GM19193 (cell line): ENCODE measurements around the gene MYO5C.

Source experiments
- POLR2A ChIP-seq: IDR thresholded peaks from 4 replicates; pipeline ENCODE4 v1.6.1; 2011; ENCODE audit not compliant: insufficient read depth, insufficient read length; ENCODE audit errors: extremely low read depth

MYO5C gene

DNA sequence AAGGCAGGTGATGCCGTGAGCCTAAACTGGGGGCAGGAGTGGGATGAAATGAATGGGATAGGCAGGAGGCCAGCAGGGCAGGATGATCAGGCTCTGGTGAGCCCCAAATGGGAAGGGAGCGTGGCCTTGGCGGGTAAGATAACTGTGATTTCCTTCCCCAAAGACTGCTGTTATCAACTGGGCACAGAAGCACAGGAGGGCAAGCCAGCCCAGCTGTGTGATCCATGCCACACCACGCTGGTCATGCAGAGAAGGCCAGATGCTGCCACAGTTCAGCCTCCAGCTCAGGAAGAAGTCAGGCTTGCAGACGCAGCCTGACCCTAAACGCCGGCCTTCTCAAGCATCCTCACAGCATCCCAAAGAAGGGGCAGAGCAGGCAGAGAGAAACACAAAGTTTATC is 52.3 kb downstream of the MYO5C start:
- no peak for TF ChIP-seq POLR2A

GRCh38 chr15:52241489-52241888 is 54.1 kb downstream of the MYO5C start:
- no peak for TF ChIP-seq POLR2A

DNA sequence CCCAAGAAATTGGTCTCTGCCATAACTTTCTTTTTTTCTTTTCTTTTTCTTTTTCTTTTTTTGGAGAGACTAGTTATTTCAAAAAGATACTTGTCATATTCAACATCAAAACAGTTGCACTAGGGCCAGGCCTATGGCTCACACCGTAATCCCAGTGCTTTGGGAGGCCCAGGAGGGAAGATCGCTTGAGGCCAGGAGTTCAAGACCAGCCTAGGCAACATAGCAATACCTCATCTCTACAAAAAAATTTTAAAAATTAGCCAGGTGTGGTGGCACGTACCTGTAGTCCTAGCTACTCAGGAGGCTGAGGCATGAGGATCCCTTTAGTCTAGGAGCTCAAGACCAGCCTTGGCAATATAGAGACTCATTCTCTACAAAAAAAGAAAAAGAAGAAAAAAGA is 55.4 kb downstream of the MYO5C start:
- no peak for TF ChIP-seq POLR2A

GRCh38 chr15:52238149-52238548 is 57.5 kb downstream of the MYO5C start:
- TF ChIP-seq POLR2A: no peak

DNA sequence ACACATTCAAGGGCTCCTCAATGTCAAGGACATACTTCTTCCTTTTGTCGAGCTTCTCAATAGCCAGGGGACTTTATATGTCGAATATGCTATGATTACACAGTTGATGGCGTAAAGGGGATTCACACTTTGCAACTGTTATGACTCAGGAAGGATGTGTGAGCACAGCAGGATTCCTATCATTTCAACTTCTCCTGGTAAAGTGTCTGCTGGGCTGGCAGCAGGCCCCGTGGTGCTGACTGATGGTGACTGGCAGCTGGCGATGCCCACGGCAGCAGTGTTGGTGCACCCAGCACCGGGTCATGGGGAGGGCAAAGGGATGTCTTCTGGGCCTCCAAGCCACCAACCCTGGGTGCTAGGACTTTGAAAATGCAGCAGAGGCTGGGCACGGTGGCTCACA is 59.6 kb downstream of the MYO5C start:
- TF ChIP-seq POLR2A: no peak

- TF ChIP-seq POLR2A: no peak
These were observed 60.7 kb downstream of the MYO5C start for GRCh38 chr15:52234596-52235541.

DNA sequence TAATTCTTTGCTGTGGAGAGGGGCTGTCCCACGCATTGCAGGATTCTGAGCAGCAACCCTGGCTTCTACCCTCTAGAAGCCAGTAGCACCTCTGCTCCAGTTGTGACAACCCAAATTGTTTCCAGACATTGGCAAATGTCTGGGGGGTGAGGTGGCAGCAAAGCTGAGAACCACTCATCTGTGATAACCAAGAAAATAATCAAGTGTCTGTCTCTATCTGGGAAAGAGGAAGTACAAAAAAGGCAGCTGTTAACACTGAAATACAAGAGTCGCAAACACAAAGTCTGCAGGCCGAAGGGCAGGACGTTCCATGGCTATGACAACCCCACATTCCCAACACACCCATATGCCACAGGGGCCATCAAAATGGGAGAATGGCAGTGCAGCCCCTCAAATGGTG is 62.2 kb downstream of the MYO5C start:
- peak; percentile 17 for TF ChIP-seq POLR2A

- TF ChIP-seq POLR2A: no peak
These were observed 63.3 kb downstream of the MYO5C start for GRCh38 chr15:52232327-52232726.

DNA sequence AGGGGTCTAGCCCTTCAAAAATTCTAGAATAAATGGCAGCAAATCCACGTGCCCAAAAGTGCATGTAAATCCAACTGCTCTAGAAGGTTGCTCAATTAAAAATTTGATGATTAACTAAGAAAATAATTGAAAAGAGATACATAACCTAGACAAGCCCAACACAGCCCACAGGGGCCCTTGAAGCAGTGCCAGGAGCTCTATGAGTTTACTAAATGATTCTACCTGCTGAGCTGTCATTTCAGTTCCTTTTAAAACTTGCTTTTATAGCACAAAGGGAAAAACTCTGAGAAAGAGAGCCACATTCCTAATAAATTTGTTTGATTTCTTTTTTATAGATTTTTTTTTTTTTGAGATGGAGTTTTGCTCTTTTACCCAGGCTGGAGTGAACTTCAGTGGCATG is 65.5 kb downstream of the MYO5C start:
- TF ChIP-seq POLR2A: no peak

- no peak for TF ChIP-seq POLR2A
These were observed 66.7 kb downstream of the MYO5C start for GRCh38 chr15:52228921-52229320.

GRCh38 chr15:52227456-52227855 is 68.1 kb downstream of the MYO5C start:
- TF ChIP-seq POLR2A: no peak

GRCh38 chr15:52225230-52225629 is 70.4 kb downstream of the MYO5C start:
- TF ChIP-seq POLR2A: no peak

DNA sequence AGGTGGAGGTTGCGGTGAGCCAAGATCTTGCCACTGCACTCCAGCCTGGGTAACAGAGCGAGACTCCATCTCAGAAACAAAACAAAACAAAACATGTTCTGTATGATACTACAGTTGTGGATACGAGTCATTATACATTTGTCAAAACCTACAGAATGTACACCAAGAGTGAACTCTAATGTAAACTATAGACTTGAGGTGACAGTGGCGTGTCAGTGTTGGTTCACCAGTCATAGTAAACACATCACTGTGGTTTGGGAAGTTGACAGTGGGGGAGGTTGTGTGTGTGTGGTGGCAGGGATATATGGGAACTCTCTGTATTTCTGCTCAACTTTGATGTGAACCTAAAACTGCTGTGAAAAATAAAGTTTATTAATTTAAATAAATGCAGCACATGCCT is 71.4 kb downstream of the MYO5C start:
- TF ChIP-seq POLR2A: no peak

DNA sequence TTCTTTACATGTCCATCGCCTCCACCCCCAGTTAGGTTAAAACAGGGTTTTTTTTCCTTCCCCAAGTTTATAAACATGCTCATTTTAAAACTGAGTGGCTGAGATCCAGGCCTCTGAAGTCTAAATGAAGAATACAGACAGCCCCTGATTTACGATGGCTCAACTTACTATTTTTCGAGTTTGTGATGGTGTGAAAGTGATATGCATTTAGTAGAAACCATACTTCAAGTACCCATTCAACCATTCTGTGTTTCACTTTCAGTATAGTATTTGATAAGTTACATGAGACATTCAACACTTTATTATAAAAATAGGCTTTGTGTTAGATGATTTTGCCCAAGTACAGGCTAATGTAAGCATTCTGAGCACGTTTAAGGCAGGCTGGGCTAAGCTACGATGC is 73.9 kb downstream of the MYO5C start:
- TF ChIP-seq POLR2A: no peak

GRCh38 chr15:52220937-52221660 is 74.5 kb downstream of the MYO5C start:
- peak; percentile 12 for TF ChIP-seq POLR2A

- no peak for TF ChIP-seq POLR2A
These were observed 75.4 kb downstream of the MYO5C start for GRCh38 chr15:52220251-52220650.
